Esophagus muscularis mucosa (tissue), 3 donors: ENCODE data around the gene MPZ.
"Not testable (repeated sequence)": the region's sequence is repeated elsewhere in the genome, so short reads cannot be mapped to it uniquely, and the experiment has no call there.

Experiments
- POLR2A ChIP-seq: fragments of 450-650 bp; IDR thresholded peaks from one replicate; pipeline ENCODE4 v1.6.1; 2017; ENCODE audit warnings: antibody characterized with exemption, moderate library complexity, mild to moderate bottlenecking, low read depth
- TF ChIP-seq, protein P1 (sequence below), 3 experiments: fragments of 200-600 bp in 2 of 3; fragments of 450-650 bp in 1 of 3; sonication (generic) in 2 of 3; IDR thresholded peaks; one replicate each; pipeline ENCODE4 v1.5.1; 2017 to 2019; ENCODE audit warnings: antibody characterized with exemption in 3 of 3, mild to moderate bottlenecking in 2 of 3, moderate library complexity in 1 of 3

DNA sequence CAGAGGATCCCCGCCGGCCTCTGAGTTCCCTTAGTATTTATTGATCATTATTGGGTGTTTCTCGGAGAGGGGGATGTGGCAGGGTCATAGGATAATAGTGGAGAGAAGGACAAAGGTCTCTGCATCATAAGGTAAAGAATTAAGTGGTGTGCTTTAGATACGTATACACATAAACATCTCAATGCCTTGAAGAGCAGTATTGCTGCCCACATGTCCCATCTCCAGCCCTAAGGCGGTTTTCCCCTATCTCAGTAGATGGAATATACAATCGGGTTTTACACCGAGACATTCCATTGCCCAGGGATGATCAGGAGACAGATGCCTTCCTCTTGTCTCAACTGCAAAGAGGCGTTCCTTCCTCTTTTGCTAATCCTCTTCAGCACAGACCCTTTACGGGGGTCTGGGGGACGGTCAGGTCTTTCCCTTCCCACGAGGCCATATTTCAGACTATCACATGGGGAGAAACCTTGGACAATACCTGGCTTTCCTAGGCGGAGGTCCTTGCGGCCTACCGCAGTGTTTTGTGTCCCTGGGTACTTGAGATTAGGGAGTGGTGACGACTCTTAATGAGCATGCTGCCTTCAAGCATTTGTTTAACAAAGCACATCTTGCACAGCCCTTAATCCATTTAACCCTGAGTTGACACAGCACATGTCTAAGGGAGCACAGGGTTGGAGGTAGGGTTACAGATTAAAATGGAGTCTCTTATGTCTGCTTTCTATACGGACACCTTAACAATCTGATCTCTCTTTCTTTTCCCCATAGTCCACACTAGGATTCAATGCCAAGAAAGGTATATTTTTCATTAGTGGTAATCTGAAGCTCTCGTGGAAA is 6.3 kb upstream of the MPZ start:
- not testable (repeated sequence) for TF ChIP-seq POLR2A
- TF ChIP-seq, protein P1, sequence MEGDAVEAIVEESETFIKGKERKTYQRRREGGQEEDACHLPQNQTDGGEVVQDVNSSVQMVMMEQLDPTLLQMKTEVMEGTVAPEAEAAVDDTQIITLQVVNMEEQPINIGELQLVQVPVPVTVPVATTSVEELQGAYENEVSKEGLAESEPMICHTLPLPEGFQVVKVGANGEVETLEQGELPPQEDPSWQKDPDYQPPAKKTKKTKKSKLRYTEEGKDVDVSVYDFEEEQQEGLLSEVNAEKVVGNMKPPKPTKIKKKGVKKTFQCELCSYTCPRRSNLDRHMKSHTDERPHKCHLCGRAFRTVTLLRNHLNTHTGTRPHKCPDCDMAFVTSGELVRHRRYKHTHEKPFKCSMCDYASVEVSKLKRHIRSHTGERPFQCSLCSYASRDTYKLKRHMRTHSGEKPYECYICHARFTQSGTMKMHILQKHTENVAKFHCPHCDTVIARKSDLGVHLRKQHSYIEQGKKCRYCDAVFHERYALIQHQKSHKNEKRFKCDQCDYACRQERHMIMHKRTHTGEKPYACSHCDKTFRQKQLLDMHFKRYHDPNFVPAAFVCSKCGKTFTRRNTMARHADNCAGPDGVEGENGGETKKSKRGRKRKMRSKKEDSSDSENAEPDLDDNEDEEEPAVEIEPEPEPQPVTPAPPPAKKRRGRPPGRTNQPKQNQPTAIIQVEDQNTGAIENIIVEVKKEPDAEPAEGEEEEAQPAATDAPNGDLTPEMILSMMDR (IDR thresholded peaks at IDR 0.05) = not testable (repeated sequence)
